GM12873 (cell line): ENCODE results near the gene MYO5A.

Experiments used
- TF ChIP-seq, protein P1 (sequence below): IDR thresholded peaks from 2 replicates; pipeline ENCODE4 v1.5.1; 2012; ENCODE audit warnings: low read depth, mild to moderate bottlenecking, moderate library complexity, low read length, control low read depth; ENCODE audit not compliant: insufficient read depth; ENCODE audit errors: missing control alignments

MYO5A gene

DNA sequence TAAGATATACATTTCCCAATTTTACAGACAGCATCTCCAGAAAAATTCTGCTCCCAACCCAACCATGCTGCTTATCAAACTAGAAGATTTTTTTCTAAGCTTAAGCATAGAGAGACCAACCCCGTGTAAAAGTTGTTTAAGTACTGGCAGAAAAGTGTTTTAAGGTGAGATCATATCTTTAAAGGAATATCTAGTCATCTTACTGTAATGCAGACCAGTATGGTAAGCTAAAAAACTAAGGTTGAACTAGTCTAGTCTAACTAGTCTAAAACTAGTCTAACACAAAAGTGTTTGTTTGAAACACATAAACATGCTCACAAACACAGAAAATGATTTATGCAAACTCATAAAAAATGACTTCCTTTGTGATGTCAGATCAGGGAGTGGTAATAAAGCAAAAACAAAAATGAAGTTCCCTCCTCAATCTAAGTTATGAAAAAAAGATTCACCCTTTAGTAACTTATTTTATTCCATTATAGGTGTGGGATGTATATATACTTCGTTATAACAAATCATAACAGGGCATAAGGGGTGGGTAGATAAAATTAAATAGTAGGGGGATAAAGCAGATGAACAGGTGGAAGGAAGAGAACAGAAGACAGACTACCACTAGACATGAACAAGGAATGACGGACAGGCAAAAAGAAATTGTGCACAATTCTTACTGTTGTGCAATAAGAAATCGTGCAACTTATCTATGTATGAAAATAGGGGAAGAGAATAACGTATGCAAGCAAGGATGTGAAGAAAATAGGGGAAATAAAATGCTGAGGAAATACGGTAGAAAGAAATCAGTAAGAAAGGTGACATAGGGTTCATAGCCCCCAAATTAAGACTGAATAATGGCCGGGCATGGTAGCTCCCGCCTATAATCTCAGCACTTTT is 10.0 kb downstream of the MYO5A start:
- TF ChIP-seq, protein P1, sequence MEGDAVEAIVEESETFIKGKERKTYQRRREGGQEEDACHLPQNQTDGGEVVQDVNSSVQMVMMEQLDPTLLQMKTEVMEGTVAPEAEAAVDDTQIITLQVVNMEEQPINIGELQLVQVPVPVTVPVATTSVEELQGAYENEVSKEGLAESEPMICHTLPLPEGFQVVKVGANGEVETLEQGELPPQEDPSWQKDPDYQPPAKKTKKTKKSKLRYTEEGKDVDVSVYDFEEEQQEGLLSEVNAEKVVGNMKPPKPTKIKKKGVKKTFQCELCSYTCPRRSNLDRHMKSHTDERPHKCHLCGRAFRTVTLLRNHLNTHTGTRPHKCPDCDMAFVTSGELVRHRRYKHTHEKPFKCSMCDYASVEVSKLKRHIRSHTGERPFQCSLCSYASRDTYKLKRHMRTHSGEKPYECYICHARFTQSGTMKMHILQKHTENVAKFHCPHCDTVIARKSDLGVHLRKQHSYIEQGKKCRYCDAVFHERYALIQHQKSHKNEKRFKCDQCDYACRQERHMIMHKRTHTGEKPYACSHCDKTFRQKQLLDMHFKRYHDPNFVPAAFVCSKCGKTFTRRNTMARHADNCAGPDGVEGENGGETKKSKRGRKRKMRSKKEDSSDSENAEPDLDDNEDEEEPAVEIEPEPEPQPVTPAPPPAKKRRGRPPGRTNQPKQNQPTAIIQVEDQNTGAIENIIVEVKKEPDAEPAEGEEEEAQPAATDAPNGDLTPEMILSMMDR = no peak

DNA sequence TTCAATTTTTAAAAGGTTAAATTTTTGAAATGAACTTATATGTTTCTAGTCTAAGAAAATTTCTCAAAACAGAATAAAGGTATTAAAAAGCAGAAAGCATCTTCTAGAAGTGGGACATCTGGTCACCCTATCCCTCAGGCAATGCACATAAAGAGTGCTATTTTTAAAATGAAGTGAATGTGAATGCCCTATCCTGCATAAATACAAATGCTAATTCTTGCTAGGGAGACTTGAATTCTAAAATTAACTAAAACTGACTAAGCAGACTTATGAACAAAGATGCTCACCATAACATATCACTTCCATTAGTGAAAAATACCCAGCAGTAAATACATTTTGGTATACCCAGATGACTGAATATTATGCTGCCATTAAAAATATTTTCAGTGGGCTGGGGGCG is 11.7 kb downstream of the MYO5A start:
- TF ChIP-seq, protein P1 = no peak

DNA sequence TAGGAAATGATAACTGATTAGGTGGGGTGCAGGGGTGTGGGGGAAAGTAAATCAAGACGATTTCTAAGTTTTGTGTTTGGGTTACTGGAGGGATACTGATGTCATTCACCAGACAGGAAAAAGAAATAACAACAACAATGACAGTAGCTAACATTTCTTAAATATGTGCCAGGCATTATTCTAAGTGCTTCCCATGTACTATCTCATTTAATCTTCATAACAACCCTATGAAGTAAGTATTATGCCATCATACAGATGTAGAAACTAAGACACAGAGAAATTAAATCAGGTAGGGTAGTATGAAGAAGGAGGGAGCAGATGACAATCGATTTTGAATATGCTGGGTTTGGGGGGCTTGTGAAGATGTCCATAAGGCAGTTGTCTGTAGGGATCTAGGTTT is 13.3 kb downstream of the MYO5A start:
- TF ChIP-seq, protein P1 = no peak

DNA sequence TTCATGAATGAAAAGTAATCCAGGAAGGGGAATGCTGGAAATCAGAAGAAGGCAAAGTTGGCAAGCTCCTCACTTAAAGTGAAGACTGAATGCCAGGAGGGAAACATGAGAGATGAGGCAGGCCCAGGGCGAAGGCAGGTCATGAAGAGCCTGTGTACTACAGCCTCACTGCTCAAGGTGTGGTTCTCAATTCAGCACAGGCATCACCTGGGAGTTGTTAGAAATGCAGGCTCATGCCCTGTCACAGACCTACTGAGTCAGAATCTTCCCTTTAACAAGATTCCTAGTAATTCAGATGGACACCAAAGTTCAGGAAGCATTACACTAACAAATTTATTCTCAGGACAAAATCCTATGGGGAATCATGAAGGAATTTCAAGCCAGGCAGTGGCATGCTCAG is 14.2 kb downstream of the MYO5A start:
- TF ChIP-seq, protein P1 = no peak

DNA sequence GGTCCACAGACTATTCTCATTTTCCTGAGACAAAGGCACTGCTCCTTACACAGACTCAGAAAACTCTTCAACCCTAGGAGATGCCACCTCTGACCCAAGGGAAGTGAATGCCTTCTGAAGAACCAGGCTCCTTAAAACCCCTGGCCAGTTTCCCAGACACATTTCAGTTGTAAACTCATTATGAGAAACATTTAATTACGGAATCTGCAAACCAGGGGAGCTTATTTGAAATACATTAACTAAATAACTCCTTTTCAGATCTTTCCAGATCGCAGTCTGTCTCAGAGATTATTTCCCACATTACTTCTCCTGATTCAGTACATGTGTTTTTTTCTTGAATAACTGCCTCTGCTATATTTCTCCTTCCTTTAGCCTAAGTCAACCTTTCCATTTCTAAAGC is 17.6 kb downstream of the MYO5A start:
- TF ChIP-seq, protein P1 = no peak

DNA sequence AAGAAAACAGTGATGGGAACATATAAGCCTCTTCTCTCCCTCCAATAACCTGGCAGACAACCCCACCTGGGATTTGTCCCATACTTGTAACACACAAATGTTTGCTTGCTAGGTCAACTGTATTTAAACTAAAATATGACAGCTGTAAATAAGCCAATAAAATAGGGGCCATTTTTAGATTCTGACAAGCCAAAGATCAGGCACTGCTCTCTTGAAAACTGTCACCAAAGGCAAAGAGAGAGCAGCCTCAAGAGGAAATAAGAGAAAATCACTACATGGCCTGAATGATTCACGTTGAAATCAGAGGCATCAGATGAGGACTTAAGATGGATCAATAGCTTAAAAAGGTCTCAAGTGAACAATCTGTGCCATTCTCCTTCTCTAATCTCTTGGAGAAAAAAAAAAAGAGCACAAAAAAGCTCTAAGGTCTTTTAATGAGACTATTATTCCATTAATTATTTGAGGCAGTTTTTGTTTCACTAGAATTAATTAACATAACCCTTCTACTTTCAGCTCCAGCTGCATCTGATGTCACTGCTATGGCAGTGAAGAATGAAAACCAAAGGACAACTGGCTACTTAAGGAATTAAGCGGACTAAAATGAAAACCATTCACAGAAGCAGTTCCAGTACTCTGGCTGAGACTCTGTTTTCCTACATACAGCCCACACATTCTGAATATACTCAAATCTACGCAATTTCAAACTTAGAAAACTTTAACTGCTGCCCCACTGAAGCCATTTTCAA is 19.0 kb downstream of the MYO5A start:
- TF ChIP-seq, protein P1 = no peak

DNA sequence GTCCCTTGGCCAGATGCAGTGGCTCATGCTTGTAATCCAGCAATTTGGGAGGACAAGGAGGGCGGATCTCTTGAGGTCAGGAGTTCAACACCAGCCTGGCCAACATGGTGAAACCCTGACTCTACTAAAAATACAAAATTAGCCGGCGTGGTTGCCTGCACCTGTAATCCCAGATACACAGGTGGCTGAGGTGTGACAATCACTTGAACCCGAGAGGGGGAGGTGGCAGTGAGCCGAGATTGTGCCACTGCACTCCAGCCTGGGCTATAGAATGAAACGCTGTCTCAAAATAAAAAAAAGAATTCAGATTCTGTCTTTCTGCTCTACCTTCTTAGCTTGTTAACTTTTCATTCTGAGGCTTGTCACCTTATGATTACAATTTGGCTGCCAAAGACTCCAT is 22.1 kb downstream of the MYO5A start:
- TF ChIP-seq, protein P1 = no peak
